SK-N-SH (cell line): Measurements from ENCODE around the gene ADGRA1. TPM values are rescaled to one million over a fixed set of nuclear protein-coding genes. Genes with fewer than 3 reads are reported as not detected.
A peak's percentile ranks its signal among the peaks of the same experiment; 100 is the strongest.

ENCODE experiments used
- CTCF ChIA-PET: fragments of 300-600, 350-600 bp; formaldehyde crosslinking; extraction: SDS; loops from one replicate; lab custom pipeline; 2021; lab: Yijun Ruan, JAX
- POLR2A ChIA-PET: fragments of 350-600 bp; sonication (Branson Sonifier 250); formaldehyde crosslinking; extraction: SDS; loops from one replicate; lab custom pipeline; 2020; ENCODE audit warnings: antibody characterized with exemption, inconsistent platforms; lab: Yijun Ruan, JAX
- DNase-seq: peaks from one replicate; pipeline ENCODE4 v3.0.0; 2012
- H2AFZ ChIP-seq: fragments of 200-600 bp; sonication (generic); 2 replicates; pipeline ENCODE4 v1.8.1; 2016; ENCODE audit warnings: antibody characterized with exemption, mild to moderate bottlenecking, low read depth
- H3F3A ChIP-seq: fragments of 200-600 bp; sonication (generic); replicated peaks from 2 replicates; pipeline ENCODE3; 2016; ENCODE audit warnings: antibody characterized with exemption, mild to moderate bottlenecking; ENCODE audit not compliant: insufficient read depth
- H3K27ac ChIP-seq, 2 experiments: fragments of 200-500 bp in 1 of 2; fragments of 200-600 bp in 1 of 2; sonication (Bioruptor generic) in 1 of 2; sonication (generic), shearing (Covaris generic) in 1 of 2; 2 replicates each; pipeline versions ENCODE4 v1.5.1 to v1.6.1; 2014 to 2016; ENCODE audit warnings: low read depth in 2 of 2, inconsistent platforms in 1 of 2, low read length in 1 of 2, mild to moderate bottlenecking in 1 of 2, mixed read lengths in 1 of 2
- H3K27me3 ChIP-seq: fragments of 200-600 bp; sonication (generic), shearing (Covaris generic); 2 replicates; pipeline ENCODE4 v1.6.1; 2016; ENCODE audit warnings: mixed run types; ENCODE audit not compliant: insufficient read depth
- H3K36me3 ChIP-seq, 2 experiments: fragments of 200-500 bp in 1 of 2; fragments of 200-600 bp in 1 of 2; sonication (Bioruptor generic) in 1 of 2; sonication (generic) in 1 of 2; replicated peaks in 1 of 2; 2 replicates each; pipeline versions ENCODE3 to v1.5.1; 2014 to 2016; ENCODE audit warnings: low read length in 1 of 2, mild to moderate bottlenecking in 1 of 2; ENCODE audit not compliant: insufficient read depth in 2 of 2, control insufficient read depth in 1 of 2
- H3K4me1 ChIP-seq, 2 experiments: fragments of 200-500 bp in 1 of 2; fragments of 200-600 bp in 1 of 2; sonication (Bioruptor generic) in 1 of 2; sonication (generic), shearing (Covaris generic) in 1 of 2; 2 replicates each; pipeline versions ENCODE4 v1.5.1 to v1.6.1; 2014 to 2016; ENCODE audit warnings: low read depth in 1 of 2, low read length in 1 of 2, mixed run types in 1 of 2; ENCODE audit not compliant: insufficient read depth in 2 of 2, control insufficient read depth in 1 of 2
- H3K4me2 ChIP-seq: fragments of 200-600 bp; sonication (generic), shearing (Covaris generic); 2 replicates; pipeline ENCODE4 v1.6.1; 2017; ENCODE audit warnings: mixed run types
- H3K4me3 ChIP-seq, 2 experiments: fragments of 200-500 bp in 1 of 2; fragments of 200-600 bp in 1 of 2; sonication (Bioruptor generic) in 1 of 2; sonication (generic), shearing (Covaris generic) in 1 of 2; 2 replicates each; pipeline versions ENCODE4 v1.5.1 to v1.8.1; 2014 to 2016; ENCODE audit warnings: low read depth in 2 of 2, inconsistent platforms in 1 of 2, low read length in 1 of 2, mild to moderate bottlenecking in 1 of 2, mixed read lengths in 1 of 2, moderate library complexity in 1 of 2
- H3K79me2 ChIP-seq: fragments of 200-600 bp; sonication (generic); 2 replicates; pipeline ENCODE4 v1.8.1; 2017; ENCODE audit warnings: mild to moderate bottlenecking; ENCODE audit not compliant: insufficient read depth
- H3K9ac ChIP-seq: fragments of 200-600 bp; sonication (generic); 2 replicates; pipeline ENCODE4 v1.6.1; 2017; ENCODE audit warnings: mixed run types
- H3K9me2 ChIP-seq: fragments of 200-600 bp; sonication (generic); 2 replicates; pipeline ENCODE4 v1.6.1; 2017; ENCODE audit warnings: mixed run types
- H3K9me3 ChIP-seq: fragments of 200-600 bp; sonication (generic); 2 replicates; pipeline ENCODE4 v1.6.1; 2017; ENCODE audit warnings: mixed run types, mild to moderate bottlenecking, moderate library complexity
- H4K20me1 ChIP-seq: fragments of 200-600 bp; sonication (generic); 2 replicates; pipeline ENCODE4 v1.6.1; 2017; ENCODE audit warnings: mild to moderate bottlenecking, mixed run types; ENCODE audit not compliant: insufficient read depth
- FOXJ3 ChIP-seq: sonication (generic); formaldehyde crosslinking; IDR thresholded peaks from 2 replicates; pipeline ENCODE4 v1.5.1; 2020; ENCODE audit warnings: mild to moderate bottlenecking, missing genetic modification reagents
- GABPA ChIP-seq: IDR thresholded peaks from 2 replicates; pipeline ENCODE4 v1.4.0; 2012; ENCODE audit warnings: low read depth, mild to moderate bottlenecking
- JUND ChIP-seq: IDR thresholded peaks from 2 replicates; pipeline ENCODE4 v1.4.0; 2012
- MAX ChIP-seq: IDR thresholded peaks from 2 replicates; pipeline ENCODE4 v1.4.0; 2012; ENCODE audit warnings: low read depth
- MXI1 ChIP-seq: IDR thresholded peaks from 2 replicates; pipeline ENCODE4 v1.6.1; 2012; ENCODE audit warnings: mild to moderate bottlenecking, low read depth, low read length, improper control_type of control experiment
- NFIC ChIP-seq: IDR thresholded peaks from 2 replicates; pipeline ENCODE4 v1.4.0; 2012; ENCODE audit warnings: borderline replicate concordance
- NRF1 ChIP-seq: IDR thresholded peaks from 2 replicates; pipeline ENCODE4 v1.6.1; 2012; ENCODE audit warnings: low read depth, mild to moderate bottlenecking, low read length
- PBX3 ChIP-seq: IDR thresholded peaks from 2 replicates; pipeline ENCODE4; 2012
- RAD21 ChIP-seq: IDR thresholded peaks from 2 replicates; pipeline ENCODE4 v1.6.1; 2012; ENCODE audit warnings: mild to moderate bottlenecking, low read length
- SIN3A ChIP-seq: IDR thresholded peaks from 2 replicates; pipeline ENCODE4 v1.6.1; 2012; ENCODE audit warnings: low read depth, mild to moderate bottlenecking, low read length, moderate library complexity, borderline replicate concordance
- WGBS: methylation state at CpG from one replicate; pipeline ENCODE4 v1.1.6; 2017; ENCODE audit warnings: low lambda C conversion rate; 5-methylcytosine and 5-hydroxymethylcytosine counted together
- polyA plus RNA-seq, 3 experiments: library from polyadenylated mRNA; depleted of rRNA; stranded (reverse); fragments of >200 nt; gene quantifications; 2 replicates each; pipeline ENCODE4 v1.2.3, GENCODE V29; 2012
- TF ChIP-seq, protein P1 (sequence below): fragments of 150-350 bp; IDR thresholded peaks from 2 replicates; pipeline ENCODE4 v1.6.1; 2017; ENCODE audit warnings: antibody characterized with exemption, low read length, low read depth, borderline replicate concordance
- TF ChIP-seq, protein P2 (sequence below): IDR thresholded peaks from 2 replicates; pipeline ENCODE4 v1.6.1; 2012; ENCODE audit warnings: mild to moderate bottlenecking, low read depth, low read length, moderate library complexity

Gene ADGRA1
- polyA plus RNA-seq, 1 of the 3 experiments (the other 2 are of a cell fraction) = not detected

DNA sequence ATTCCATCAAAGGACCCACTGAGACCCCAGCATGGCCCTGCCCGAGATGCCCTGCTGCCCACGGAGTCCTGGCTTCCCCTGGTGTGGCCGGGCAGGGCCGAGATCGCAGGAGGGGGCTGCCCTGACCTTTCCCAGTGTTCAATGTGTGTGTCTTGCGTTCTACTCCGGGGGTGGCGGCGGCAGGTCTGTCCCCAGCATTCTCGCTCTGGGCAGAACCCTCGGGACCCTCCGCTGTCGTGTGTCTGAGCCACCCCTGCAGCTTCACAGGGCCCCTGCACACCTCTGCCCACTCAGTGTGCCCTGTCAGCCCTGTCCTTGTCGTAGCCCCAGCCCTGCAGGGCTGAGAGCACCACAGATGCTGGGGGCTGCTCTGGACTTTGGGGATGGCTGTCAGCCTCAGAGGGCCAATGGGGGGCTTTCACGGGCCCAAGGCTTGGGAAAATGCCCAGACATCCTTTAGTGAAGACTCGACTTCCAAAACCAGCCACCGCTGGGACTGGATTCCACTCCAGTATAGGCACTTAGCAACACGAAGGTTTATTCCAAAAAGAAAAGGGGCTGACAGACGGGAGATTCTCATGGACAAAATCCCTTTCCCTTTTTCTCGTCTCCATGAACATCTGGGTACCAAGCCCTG is 42.3 kb downstream of the ADGRA1 start:
- DNase-seq = peak; percentile 50
- Histone ChIP-seq H3F3A (no peaks in the 10 kb centered on the region), H3K27ac (no peak overlapping the region), H4K20me1 (no peaks in the 10 kb centered on the region), H3K4me3 (no peak overlapping the region), H3K9me3 (no peaks in the 10 kb centered on the region), H2AFZ (no peak overlapping the region), H3K27me3 (no peaks in the 10 kb centered on the region), H3K36me3 (no peaks in the 10 kb centered on the region), H3K79me2 (no peaks in the 10 kb centered on the region), H3K4me1 (no peaks in the 10 kb centered on the region), H3K4me2 (no peak overlapping the region), H3K9ac (no peak overlapping the region), H3K9me2 (no peaks in the 10 kb centered on the region)
- 51% methylated on average over 17 of the region's 20 CpGs for WGBS
- CTCF ChIA-PET = interaction anchor here (2.7 kb wide), 1 partner anchor 14 kb away, joined by 6 read pairs; no protein-coding TSS in a partner anchor
- POLR2A ChIA-PET = no interaction called here
- TF ChIP-seq MAX (no peak), MXI1 (no peak), SIN3A (no peak), RAD21 (no peak), PBX3 (no peak), FOXJ3 (no peak), NFIC (no peak), NRF1 (no peak), JUND (no peak), GABPA (no peak)
- TF ChIP-seq, protein P1, sequence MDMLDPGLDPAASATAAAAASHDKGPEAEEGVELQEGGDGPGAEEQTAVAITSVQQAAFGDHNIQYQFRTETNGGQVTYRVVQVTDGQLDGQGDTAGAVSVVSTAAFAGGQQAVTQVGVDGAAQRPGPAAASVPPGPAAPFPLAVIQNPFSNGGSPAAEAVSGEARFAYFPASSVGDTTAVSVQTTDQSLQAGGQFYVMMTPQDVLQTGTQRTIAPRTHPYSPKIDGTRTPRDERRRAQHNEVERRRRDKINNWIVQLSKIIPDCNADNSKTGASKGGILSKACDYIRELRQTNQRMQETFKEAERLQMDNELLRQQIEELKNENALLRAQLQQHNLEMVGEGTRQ = no peak
- TF ChIP-seq, protein P2, sequence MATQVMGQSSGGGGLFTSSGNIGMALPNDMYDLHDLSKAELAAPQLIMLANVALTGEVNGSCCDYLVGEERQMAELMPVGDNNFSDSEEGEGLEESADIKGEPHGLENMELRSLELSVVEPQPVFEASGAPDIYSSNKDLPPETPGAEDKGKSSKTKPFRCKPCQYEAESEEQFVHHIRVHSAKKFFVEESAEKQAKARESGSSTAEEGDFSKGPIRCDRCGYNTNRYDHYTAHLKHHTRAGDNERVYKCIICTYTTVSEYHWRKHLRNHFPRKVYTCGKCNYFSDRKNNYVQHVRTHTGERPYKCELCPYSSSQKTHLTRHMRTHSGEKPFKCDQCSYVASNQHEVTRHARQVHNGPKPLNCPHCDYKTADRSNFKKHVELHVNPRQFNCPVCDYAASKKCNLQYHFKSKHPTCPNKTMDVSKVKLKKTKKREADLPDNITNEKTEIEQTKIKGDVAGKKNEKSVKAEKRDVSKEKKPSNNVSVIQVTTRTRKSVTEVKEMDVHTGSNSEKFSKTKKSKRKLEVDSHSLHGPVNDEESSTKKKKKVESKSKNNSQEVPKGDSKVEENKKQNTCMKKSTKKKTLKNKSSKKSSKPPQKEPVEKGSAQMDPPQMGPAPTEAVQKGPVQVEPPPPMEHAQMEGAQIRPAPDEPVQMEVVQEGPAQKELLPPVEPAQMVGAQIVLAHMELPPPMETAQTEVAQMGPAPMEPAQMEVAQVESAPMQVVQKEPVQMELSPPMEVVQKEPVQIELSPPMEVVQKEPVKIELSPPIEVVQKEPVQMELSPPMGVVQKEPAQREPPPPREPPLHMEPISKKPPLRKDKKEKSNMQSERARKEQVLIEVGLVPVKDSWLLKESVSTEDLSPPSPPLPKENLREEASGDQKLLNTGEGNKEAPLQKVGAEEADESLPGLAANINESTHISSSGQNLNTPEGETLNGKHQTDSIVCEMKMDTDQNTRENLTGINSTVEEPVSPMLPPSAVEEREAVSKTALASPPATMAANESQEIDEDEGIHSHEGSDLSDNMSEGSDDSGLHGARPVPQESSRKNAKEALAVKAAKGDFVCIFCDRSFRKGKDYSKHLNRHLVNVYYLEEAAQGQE = no peak
